ENCODE measurements around the gene NALF2. TPM values are rescaled to one million over a fixed set of nuclear protein-coding genes. Genes with fewer than 3 reads are reported as not detected.

NALF2 gene
- total RNA-seq, 4 donors from 2014 or later, result 0.33 TPM; not detected in 3

DNA sequence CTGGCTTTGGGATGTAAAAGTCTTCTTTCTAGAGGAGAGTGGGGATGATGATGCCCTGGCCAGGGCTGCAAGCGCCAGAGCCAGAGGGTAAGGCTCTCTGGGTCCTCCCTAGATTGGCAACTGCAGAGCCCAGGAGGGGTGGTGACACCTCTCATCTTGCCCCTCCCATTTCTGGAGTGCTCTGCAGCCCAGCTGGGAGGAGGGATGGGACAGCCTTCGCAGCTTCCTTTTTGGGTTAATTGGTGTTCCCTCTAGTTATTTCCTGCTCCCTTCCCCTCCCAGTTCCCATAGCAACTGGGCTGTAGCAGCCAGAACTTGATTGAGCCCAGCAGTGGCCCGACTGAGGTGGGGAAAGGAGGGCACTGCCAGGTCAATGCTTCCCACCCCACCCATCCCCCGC, 19.2 kb downstream of the NALF2 start:
- TF ChIP-seq, protein P1, sequence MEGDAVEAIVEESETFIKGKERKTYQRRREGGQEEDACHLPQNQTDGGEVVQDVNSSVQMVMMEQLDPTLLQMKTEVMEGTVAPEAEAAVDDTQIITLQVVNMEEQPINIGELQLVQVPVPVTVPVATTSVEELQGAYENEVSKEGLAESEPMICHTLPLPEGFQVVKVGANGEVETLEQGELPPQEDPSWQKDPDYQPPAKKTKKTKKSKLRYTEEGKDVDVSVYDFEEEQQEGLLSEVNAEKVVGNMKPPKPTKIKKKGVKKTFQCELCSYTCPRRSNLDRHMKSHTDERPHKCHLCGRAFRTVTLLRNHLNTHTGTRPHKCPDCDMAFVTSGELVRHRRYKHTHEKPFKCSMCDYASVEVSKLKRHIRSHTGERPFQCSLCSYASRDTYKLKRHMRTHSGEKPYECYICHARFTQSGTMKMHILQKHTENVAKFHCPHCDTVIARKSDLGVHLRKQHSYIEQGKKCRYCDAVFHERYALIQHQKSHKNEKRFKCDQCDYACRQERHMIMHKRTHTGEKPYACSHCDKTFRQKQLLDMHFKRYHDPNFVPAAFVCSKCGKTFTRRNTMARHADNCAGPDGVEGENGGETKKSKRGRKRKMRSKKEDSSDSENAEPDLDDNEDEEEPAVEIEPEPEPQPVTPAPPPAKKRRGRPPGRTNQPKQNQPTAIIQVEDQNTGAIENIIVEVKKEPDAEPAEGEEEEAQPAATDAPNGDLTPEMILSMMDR (IDR thresholded peaks at IDR 0.05 in 4 of 5, conservative IDR thresholded peaks at IDR 0.05 in 1 of 5), result no peak
- TF ChIP-seq POLR2A (IDR thresholded peaks at IDR 0.05), result no peak
- Histone ChIP-seq H3K27me3 (peaks cover 0 to 2% (median 0%) of the 10 kb centered on the region in 3 donors), H3K4me3 (no peak overlapping the region), H3K4me1 (no peaks in the 10 kb centered on the region), H3K27ac (no peak overlapping the region), H3K9me3 (no peaks in the 10 kb centered on the region), H3K36me3 (no peaks in the 10 kb centered on the region)
- DNase-seq (no peak), ATAC-seq (no peak)
- intact Hi-C loops (cut with DNase I; ENCODE audit: low total_unique reads) (no loop called here), in situ Hi-C loops (cut with MboI; ENCODE audit: low sequenced_read_pairs in 4 of 4) (no loop called here)

- intact Hi-C loops (cut with DNase I; ENCODE audit: low total_unique reads) (no loop called here), in situ Hi-C loops (cut with MboI; ENCODE audit: low sequenced_read_pairs in 4 of 4) (loop anchor here in 2 of 4 donors (25.0 kb wide), 3 partner anchors 112 to 562 kb away; partner anchors contain the start of gene AWAT2 (in 1 of the 2))
- no peak for ATAC-seq
- Histone ChIP-seq H3K4me1 (no peaks in the 10 kb centered on the region), H3K9me3 (no peaks in the 10 kb centered on the region), H3K27ac (no peak overlapping the region), H3K36me3 (no peaks in the 10 kb centered on the region), H3K27me3 (peaks cover 0 to 2% (median 0%) of the 10 kb centered on the region in 3 donors), H3K4me3 (no peak overlapping the region)
- DNase-seq, result no peak
- TF ChIP-seq, protein P1 (IDR thresholded peaks at IDR 0.05 in 4 of 5, conservative IDR thresholded peaks at IDR 0.05 in 1 of 5), result no peak
- TF ChIP-seq POLR2A (IDR thresholded peaks at IDR 0.05), result no peak
Measured at GRCh38 chrX:69524781-69525363, 20.7 kb downstream of the NALF2 start.

GRCh38 chrX:69530306-69530705, 26.2 kb downstream of the NALF2 start:
- intact Hi-C loops (cut with DNase I; ENCODE audit: low total_unique reads), result no loop called here
- in situ Hi-C loops (cut with MboI; ENCODE audit: low sequenced_read_pairs in 4 of 4), result loop anchor here in 2 of 4 donors (25.0 kb wide), 3 partner anchors 107 to 557 kb away; partner anchors contain the start of gene AWAT2 (in 1 of the 2)
- no peak for ATAC-seq

DNA sequence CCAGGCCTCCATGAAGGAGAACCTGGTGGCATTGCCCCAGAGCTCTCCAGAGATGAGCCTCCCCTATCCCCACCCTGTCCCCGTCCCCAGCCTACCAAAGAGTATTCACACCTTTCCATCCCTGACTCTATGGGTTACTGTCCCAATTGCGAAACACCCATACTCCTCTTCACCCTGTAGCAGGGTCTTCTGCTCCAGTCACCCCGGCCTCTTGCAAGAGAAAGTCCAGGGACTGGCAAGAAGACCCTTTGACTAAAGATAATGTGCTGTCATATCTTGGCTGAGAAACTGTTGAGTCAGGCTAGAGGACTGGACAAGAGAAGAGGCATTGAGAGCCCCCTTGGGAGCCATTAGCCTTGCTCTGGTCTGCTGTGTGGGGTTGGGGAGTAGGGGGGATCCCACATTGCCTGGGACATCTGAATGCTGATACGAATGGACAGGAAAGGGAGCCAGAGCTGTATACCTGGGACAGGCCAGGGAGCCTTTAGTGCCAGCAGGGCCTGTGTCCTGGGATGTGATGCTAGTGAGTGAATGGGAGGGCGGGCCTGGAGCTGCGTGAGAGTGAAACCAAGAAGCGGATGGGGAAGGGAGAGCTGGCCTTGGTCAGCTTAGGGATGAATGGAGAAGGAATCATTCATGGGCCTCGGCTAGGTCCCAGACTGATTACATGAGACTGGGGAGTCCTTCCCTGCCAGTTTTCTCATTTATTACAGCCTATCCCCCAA, 27.1 kb downstream of the NALF2 start:
- TF ChIP-seq, protein P1 (IDR thresholded peaks at IDR 0.05 in 4 of 5, conservative IDR thresholded peaks at IDR 0.05 in 1 of 5), result no peak
- no peak for TF ChIP-seq POLR2A (IDR thresholded peaks at IDR 0.05)
- in situ Hi-C loops (cut with MboI; ENCODE audit: low sequenced_read_pairs in 4 of 4) (loop anchor here in 2 of 4 donors (25.0 kb wide), 3 partner anchors 106 to 556 kb away; partner anchors contain the start of gene AWAT2 (in 1 of the 2)), intact Hi-C loops (cut with DNase I; ENCODE audit: low total_unique reads) (no loop called here)
- ATAC-seq, result no peak
- Histone ChIP-seq H3K27ac (no peak overlapping the region), H3K9me3 (no peaks in the 10 kb centered on the region), H3K36me3 (no peaks in the 10 kb centered on the region), H3K27me3 (peaks cover 0 to 2% (median 0%) of the 10 kb centered on the region in 3 donors), H3K4me3 (no peak overlapping the region), H3K4me1 (no peaks in the 10 kb centered on the region)
- DNase-seq, result no peak

More at GRCh38 chrX:69530306-69530705, 26.2 kb downstream of the NALF2 start:
- DNase-seq, result no peak
- H3K9me3 ChIP-seq, result no peaks in the 10 kb centered on the region
- no peak overlapping the region for H3K27ac ChIP-seq
- TF ChIP-seq, protein P1 (IDR thresholded peaks at IDR 0.05 in 4 of 5, conservative IDR thresholded peaks at IDR 0.05 in 1 of 5), result no peak
- H3K4me1 ChIP-seq, result no peaks in the 10 kb centered on the region
- no peaks in the 10 kb centered on the region for H3K36me3 ChIP-seq
- H3K4me3 ChIP-seq, result no peak overlapping the region
- H3K27me3 ChIP-seq, result peaks cover 0 to 2% (median 0%) of the 10 kb centered on the region in 3 donors
